Stimulated activated CD8-positive, alpha-beta memory T cell treated with anti-CD3 and anti-CD28 coated beads, Interleukin-4, amount 100 ng/mL, for 4 hours (primary cell): Measurements from ENCODE around the gene IL23R.

Source experiments
- DNase-seq, 2 donors: peaks; one replicate each; pipeline ENCODE4 v3.0.0-alpha.2; 2020; ENCODE audit warnings: low read depth in 2 of 2, low spot score in 1 of 2

Gene IL23R

GRCh38 chr1:67148516-67149178, 17.6 kb upstream of the IL23R start:
- no peak for DNase-seq

- DNase-seq: peak; percentile 18 to 23
These were observed 17.0 kb upstream of the IL23R start for GRCh38 chr1:67149179-67149770.

- no peak for DNase-seq
These were observed 15.3 kb upstream of the IL23R start for GRCh38 chr1:67150931-67151330.

- DNase-seq: no peak
These were observed 7.9 kb upstream of the IL23R start for GRCh38 chr1:67158401-67158800.

- no peak for DNase-seq
These were observed 7.0 kb upstream of the IL23R start for GRCh38 chr1:67159233-67159632.

GRCh38 chr1:67162954-67163353, 3.3 kb upstream of the IL23R start:
- DNase-seq: no peak

- no peak for DNase-seq
These were observed 699 bp upstream of the IL23R start for GRCh38 chr1:67165468-67166041.

- no peak for DNase-seq
These were observed 3.2 kb downstream of the IL23R start for GRCh38 chr1:67169496-67169895.

- no peak for DNase-seq
These were observed 3.7 kb downstream of the IL23R start for GRCh38 chr1:67169932-67170331.

- no peak for DNase-seq
These were observed 4.7 kb downstream of the IL23R start for GRCh38 chr1:67170751-67171573.

- DNase-seq: no peak
These were observed 5.3 kb downstream of the IL23R start for GRCh38 chr1:67171574-67171955.

- DNase-seq: no peak
These were observed 5.7 kb downstream of the IL23R start for GRCh38 chr1:67171978-67172377.

- DNase-seq: no peak
These were observed 7.7 kb downstream of the IL23R start for GRCh38 chr1:67173988-67174387.

GRCh38 chr1:67174716-67175284, 8.5 kb downstream of the IL23R start:
- no peak for DNase-seq

- no peak for DNase-seq
These were observed 9.4 kb downstream of the IL23R start for GRCh38 chr1:67175530-67176087.

GRCh38 chr1:67184838-67185421, 18.7 kb downstream of the IL23R start:
- DNase-seq: no peak

- no peak for DNase-seq
These were observed 21.9 kb downstream of the IL23R start for GRCh38 chr1:67188137-67188536.

- no peak for DNase-seq
These were observed 23.7 kb downstream of the IL23R start for GRCh38 chr1:67189953-67190352.

- DNase-seq: no peak
These were observed 24.2 kb downstream of the IL23R start for GRCh38 chr1:67190410-67190809.

GRCh38 chr1:67190942-67191341, 24.7 kb downstream of the IL23R start:
- no peak for DNase-seq
